Ectodermal cell (in vitro differentiated cells): ENCODE measurements around the gene SLIT2.

ENCODE experiments used
- H3K27ac ChIP-seq: 2 replicates; pipeline ENCODE4 v1.7.0; 2013; ENCODE audit warnings: mild to moderate bottlenecking, low read depth, low read length; ENCODE audit not compliant: insufficient read depth, poor library complexity, severe bottlenecking
- H3K27me3 ChIP-seq: 2 replicates; pipeline ENCODE4 v1.7.0; 2013; ENCODE audit warnings: mild to moderate bottlenecking, low read length; ENCODE audit not compliant: insufficient read depth, control insufficient read depth, poor library complexity, severe bottlenecking
- H3K36me3 ChIP-seq: one replicate; pipeline ENCODE4 v1.7.0; 2013; ENCODE audit warnings: low read length; ENCODE audit not compliant: control insufficient read depth, insufficient read depth
- H3K4me1 ChIP-seq: one replicate; pipeline ENCODE4 v1.7.0; 2013; ENCODE audit warnings: low read length; ENCODE audit not compliant: control insufficient read depth, insufficient read depth
- H3K4me3 ChIP-seq: 2 replicates; pipeline ENCODE4 v1.7.0; 2013; ENCODE audit warnings: low read depth, low read length, control low read depth; ENCODE audit not compliant: insufficient read depth
- H3K9me3 ChIP-seq: 2 replicates; pipeline ENCODE4 v1.7.0; 2013; ENCODE audit warnings: mild to moderate bottlenecking, low read length, moderate library complexity; ENCODE audit not compliant: control insufficient read depth
- WGBS, 2 experiments: methylation state at CpG; one replicate each; pipeline ENCODE4 v1.1.7; 2013; ENCODE audit warnings: missing lambda C conversion rate in 2 of 2; 5-methylcytosine and 5-hydroxymethylcytosine counted together

SLIT2 gene

DNA sequence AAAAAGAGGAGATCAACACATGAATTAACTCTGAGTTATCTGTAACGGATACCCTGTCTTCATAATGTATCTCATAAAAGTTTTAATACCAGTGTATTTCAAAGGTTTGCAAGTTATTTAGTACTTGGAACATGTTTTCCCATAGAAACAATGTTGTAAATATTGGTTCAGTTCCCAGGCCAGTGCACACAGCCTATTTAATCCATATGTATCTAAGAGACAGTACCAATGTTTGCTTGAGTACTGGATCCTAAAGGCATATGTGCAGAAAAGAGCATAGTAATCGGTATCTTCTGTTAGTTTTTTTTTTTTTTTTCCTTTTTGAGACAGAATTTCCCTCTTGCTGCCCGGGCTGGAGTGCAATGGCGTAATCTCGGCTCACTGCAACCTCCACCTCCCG lies 46.1 kb downstream of the SLIT2 start:
- Histone ChIP-seq H3K9me3 (no peaks in the 10 kb centered on the region), H3K27ac (no peak overlapping the region), H3K4me3 (no peak overlapping the region), H3K4me1 (no peaks in the 10 kb centered on the region), H3K36me3 (no peaks in the 10 kb centered on the region), H3K27me3 (no peaks in the 10 kb centered on the region)
- 90 to 94% methylated on average over 5 of the region's 6 CpGs for WGBS, 2 experiments

DNA sequence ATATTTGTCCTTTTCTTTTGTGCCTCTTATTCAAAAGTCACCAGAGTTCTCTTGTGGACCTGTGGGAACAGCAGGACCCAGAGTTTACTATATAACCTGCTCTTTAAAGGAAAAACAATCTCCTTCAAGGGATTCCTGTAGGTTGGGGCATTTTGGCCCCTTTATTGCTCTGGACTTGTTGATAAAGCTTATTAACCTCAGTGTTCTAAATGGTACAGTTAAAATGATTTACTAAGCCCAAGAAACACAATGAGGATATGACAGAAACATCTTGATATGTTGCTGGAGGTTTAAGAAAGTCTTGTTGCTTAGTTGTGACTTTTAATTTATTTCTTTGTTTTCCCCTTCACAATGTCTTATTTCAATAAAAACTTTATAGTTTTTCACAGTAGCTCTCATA lies 46.8 kb downstream of the SLIT2 start:
- Histone ChIP-seq H3K4me1 (no peaks in the 10 kb centered on the region), H3K4me3 (no peak overlapping the region), H3K36me3 (no peaks in the 10 kb centered on the region), H3K27ac (no peak overlapping the region), H3K9me3 (no peaks in the 10 kb centered on the region), H3K27me3 (no peaks in the 10 kb centered on the region)

DNA sequence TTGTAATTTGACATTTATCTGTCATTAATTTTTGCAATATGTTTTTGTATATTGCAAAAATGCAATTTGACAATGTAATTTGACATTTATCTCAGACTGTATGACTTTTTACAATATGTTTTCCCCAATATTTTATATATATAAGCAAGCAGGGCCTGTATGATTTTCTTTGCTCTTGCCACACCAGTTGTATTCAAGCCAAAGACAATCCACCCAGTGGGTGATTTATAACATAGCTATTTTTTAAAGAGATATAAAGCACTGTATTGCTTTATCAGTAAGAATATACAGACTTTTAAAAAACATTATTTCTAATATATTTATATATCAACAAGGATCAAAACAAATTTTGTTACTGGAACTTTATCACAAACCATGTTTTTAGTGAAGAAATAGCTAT lies 47.3 kb downstream of the SLIT2 start:
- Histone ChIP-seq H3K36me3 (no peaks in the 10 kb centered on the region), H3K4me1 (no peaks in the 10 kb centered on the region), H3K9me3 (no peaks in the 10 kb centered on the region), H3K27me3 (no peaks in the 10 kb centered on the region), H3K4me3 (no peak overlapping the region), H3K27ac (no peak overlapping the region)

GRCh38 chr4:20299515-20299914 lies 47.8 kb downstream of the SLIT2 start:
- H3K27me3 ChIP-seq = no peaks in the 10 kb centered on the region
- H3K9me3 ChIP-seq = no peaks in the 10 kb centered on the region
- H3K27ac ChIP-seq = no peak overlapping the region
- H3K4me1 ChIP-seq = no peaks in the 10 kb centered on the region
- WGBS, 2 experiments = 40 to 59% methylated on average over 2 of the region's 3 CpGs
- no peaks in the 10 kb centered on the region for H3K36me3 ChIP-seq
- H3K4me3 ChIP-seq = no peak overlapping the region

DNA sequence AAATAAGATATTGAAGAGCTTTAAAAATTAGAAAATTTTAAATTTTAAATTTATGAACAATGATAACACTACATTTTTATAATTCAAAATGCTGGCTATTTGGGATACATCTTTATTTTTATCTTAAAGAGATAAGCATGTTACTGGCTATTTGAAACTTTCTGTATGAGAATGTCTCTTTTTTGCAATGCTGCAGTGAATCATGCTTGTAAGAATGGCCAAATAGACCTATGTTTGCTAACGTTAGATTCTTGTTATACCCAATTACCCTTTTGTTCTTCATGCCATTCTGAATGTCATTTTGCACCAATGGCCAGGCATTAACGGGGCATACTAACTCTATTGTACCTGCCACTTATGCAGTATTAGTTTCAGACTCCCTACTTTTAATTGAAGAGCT lies 49.5 kb downstream of the SLIT2 start:
- H3K36me3 ChIP-seq = no peaks in the 10 kb centered on the region
- H3K27me3 ChIP-seq = no peaks in the 10 kb centered on the region
- H3K9me3 ChIP-seq = no peaks in the 10 kb centered on the region
- no peaks in the 10 kb centered on the region for H3K4me1 ChIP-seq
- no peak overlapping the region for H3K27ac ChIP-seq
- WGBS, 2 experiments = 86 to 88% methylated on average over 2 of the region's 2 CpGs
- no peak overlapping the region for H3K4me3 ChIP-seq
